GM23338 (cell line): ENCODE data around the gene ZBTB22. TPM values are rescaled to one million over a fixed set of nuclear protein-coding genes. Genes with fewer than 3 reads are reported as not detected.

Experiments used
- ATAC-seq: fragments of 200-7000 bp; cut with Tn5 transposase; 3 replicates; pipeline ENCODE4 v1.9.1; 2020
- DNase-seq: peaks from one replicate; pipeline ENCODE4 v3.0.0-alpha.2; 2015; ENCODE audit warnings: low spot score
- H2AFZ ChIP-seq: fragments of 200-600 bp; sonication (generic); 2 replicates; pipeline ENCODE4 v1.8.0; 2016; ENCODE audit warnings: antibody characterized with exemption, mild to moderate bottlenecking, moderate library complexity
- H3F3A ChIP-seq: fragments of 200-600 bp; sonication (generic); replicated peaks from 2 replicates; pipeline ENCODE4 v1.8.0; 2017; ENCODE audit warnings: antibody characterized with exemption, mixed run types, low read depth
- H3K27ac ChIP-seq: fragments of 200-600 bp; sonication (generic); 2 replicates; pipeline ENCODE4 v1.6.1; 2016; ENCODE audit warnings: low read depth
- H3K27me3 ChIP-seq: fragments of 200-600 bp; sonication (generic); 2 replicates; pipeline ENCODE4 v1.8.0; 2016; ENCODE audit warnings: mild to moderate bottlenecking, mixed run types, moderate library complexity; ENCODE audit not compliant: insufficient read depth
- H3K36me3 ChIP-seq: fragments of 200-600 bp; sonication (generic); 2 replicates; pipeline ENCODE4 v1.8.0; 2016; ENCODE audit warnings: mild to moderate bottlenecking; ENCODE audit not compliant: insufficient read depth
- H3K4me1 ChIP-seq: fragments of 200-600 bp; sonication (generic); 2 replicates; pipeline ENCODE4 v1.8.0; 2016; ENCODE audit warnings: mild to moderate bottlenecking, moderate library complexity; ENCODE audit not compliant: insufficient read depth
- H3K4me2 ChIP-seq: fragments of 200-600 bp; sonication (generic); 2 replicates; pipeline ENCODE4 v1.7.1; 2017; ENCODE audit warnings: mixed run types
- H3K4me3 ChIP-seq: fragments of 200-600 bp; sonication (generic); 2 replicates; pipeline ENCODE4 v1.6.1; 2016; ENCODE audit warnings: mixed run types
- H3K79me2 ChIP-seq: fragments of 200-600 bp; sonication (generic); replicated peaks from 2 replicates; pipeline ENCODE4 v1.8.0; 2017; ENCODE audit warnings: mild to moderate bottlenecking; ENCODE audit not compliant: insufficient read depth
- H3K9me2 ChIP-seq: fragments of 200-600 bp; sonication (generic); 2 replicates; pipeline ENCODE4 v1.8.0; 2017; ENCODE audit not compliant: insufficient read depth
- H4K20me1 ChIP-seq: fragments of 200-600 bp; sonication (generic); replicated peaks from 2 replicates; pipeline ENCODE4 v1.8.0; 2017; ENCODE audit warnings: mild to moderate bottlenecking; ENCODE audit not compliant: insufficient read depth
- H3K27ac Mint-ChIP-seq: 2 replicates; pipeline ENCODE4 v1.8.0; 2020; ENCODE audit warnings: inconsistent platforms, mild to moderate bottlenecking, moderate library complexity, mixed read lengths
- H3K27me3 Mint-ChIP-seq: 3 replicates; pipeline ENCODE4 v1.8.0; 2022; ENCODE audit warnings: low read depth, mild to moderate bottlenecking, moderate library complexity, mixed read lengths, inconsistent platforms; ENCODE audit not compliant: insufficient read depth, poor library complexity
- H3K36me3 Mint-ChIP-seq: 3 replicates; pipeline ENCODE4 v1.8.0; 2021; ENCODE audit warnings: low read depth, mild to moderate bottlenecking, inconsistent platforms, moderate library complexity, mixed read lengths
- H3K4me1 Mint-ChIP-seq: 3 replicates; pipeline ENCODE4 v1.8.0; 2020; ENCODE audit warnings: mild to moderate bottlenecking, inconsistent platforms, mixed read lengths
- H3K4me3 Mint-ChIP-seq: 3 replicates; pipeline ENCODE4 v1.8.0; 2021; ENCODE audit warnings: moderate library complexity, mild to moderate bottlenecking, inconsistent platforms, mixed read lengths
- H3K9me3 Mint-ChIP-seq: 3 replicates; pipeline ENCODE4 v1.8.0; 2020; ENCODE audit warnings: moderate library complexity, mild to moderate bottlenecking, inconsistent platforms, mixed read lengths
- CREB1 ChIP-seq: fragments of 250-450 bp; sonication (Bioruptor Pico); IDR thresholded peaks from 2 replicates; pipeline ENCODE4 v1.5.0; 2020; ENCODE audit warnings: low read depth, mild to moderate bottlenecking, moderate library complexity
- CTCF ChIP-seq, 2 experiments: fragments of 200-600 bp in 1 of 2; sonication (generic) in 1 of 2; conservative IDR thresholded peaks; 2 replicates each; pipeline versions ENCODE4 v1.5.1 to v1.6.1; 2016 to 2017; ENCODE audit warnings: antibody characterized with exemption in 2 of 2, low read depth in 2 of 2, mild to moderate bottlenecking in 2 of 2, moderate library complexity in 1 of 2
- ETS1 ChIP-seq: IDR thresholded peaks from 2 replicates; pipeline ENCODE4 v1.6.1; 2016; ENCODE audit warnings: antibody characterized with exemption
- EZH2phosphoT487 ChIP-seq: fragments of 200-600 bp; sonication (generic); IDR thresholded peaks from one replicate; pipeline ENCODE4 v1.8.1; 2018; ENCODE audit warnings: antibody characterized with exemption; ENCODE audit not compliant: unreplicated experiment
- POLR2AphosphoS5 ChIP-seq: IDR thresholded peaks from 2 replicates; pipeline ENCODE4 v1.6.1; 2016; ENCODE audit warnings: antibody characterized with exemption, low read depth
- STAT1 ChIP-seq: IDR thresholded peaks from one replicate; pipeline ENCODE4 v1.6.1; 2016; ENCODE audit warnings: antibody characterized with exemption; ENCODE audit not compliant: unreplicated experiment
- ZNF462 ChIP-seq: fragments of 250-450 bp; sonication (Bioruptor Pico); IDR thresholded peaks from 2 replicates; pipeline ENCODE4 v1.5.0; 2020; ENCODE audit warnings: mild to moderate bottlenecking, moderate library complexity
- polyA plus RNA-seq: library from polyadenylated mRNA; unstranded; fragments of >200 nt; fragmentation: Nextera tagmentation; extraction: Ambion mirVana; gene quantifications from 2 replicates; pipeline ENCODE4 v1.2.1, GENCODE V29; 2016
- total RNA-seq: library from RNA; depleted of rRNA; stranded (reverse); fragments of >200 nt; shearing (Covaris generic); gene quantifications from 2 replicates; pipeline ENCODE4 v1.2.3, GENCODE V29; 2014

The ZBTB22 gene
- total and polyA plus RNA-seq, 2 experiments from 2014 or later = 3.9 to 7.7 TPM

- DNase-seq = peak; percentile 46
- Histone ChIP-seq H3F3A (peaks cover 65% of the 10 kb centered on the region), H3K9me2 (no peaks in the 10 kb centered on the region), H3K27ac (peak overlapping the region; percentile 96), H3K36me3 (peaks cover 37% of the 10 kb centered on the region), H3K4me3 (peak overlapping the region; percentile 99), H3K27me3 (no peaks in the 10 kb centered on the region), H3K4me2 (peak overlapping the region; percentile 100), H2AFZ (no peak overlapping the region), H3K4me1 (peaks cover 47% of the 10 kb centered on the region), H4K20me1 (peaks cover 38% of the 10 kb centered on the region), H3K79me2 (peaks cover 31% of the 10 kb centered on the region)
- TF ChIP-seq POLR2AphosphoS5 (no peak), CTCF (conservative IDR thresholded peaks at IDR 0.05; ENCODE audit: low read depth in 2 of 2) (peak in 1 of 2 experiments; percentile 38; a peak in 2 of 4 replicates), EZH2phosphoT487 (no peak)
- peaks cover 23% of the 10 kb centered on the region for H3K27me3 Mint-ChIP-seq
- H3K4me1 Mint-ChIP-seq = peaks cover 40% of the 10 kb centered on the region
- H3K36me3 Mint-ChIP-seq = peaks cover 83% of the 10 kb centered on the region
- peak overlapping the region; percentile 96 for H3K27ac Mint-ChIP-seq
- H3K9me3 Mint-ChIP-seq = no peaks in the 10 kb centered on the region
- ATAC-seq = peak; percentile 11
- peak overlapping the region; percentile 82 for H3K4me3 Mint-ChIP-seq
These were observed 39.7 kb downstream of the ZBTB22 start for GRCh38 chr6:33277663-33278391.

GRCh38 chr6:33276864-33277662 is 40.5 kb downstream of the ZBTB22 start, which contains the start of gene B3GALT4:
Gene B3GALT4, plus strand, starts transcription at chr6:33277123. Its CDS starts 297 bp downstream, at chr6:33277420.
- H2AFZ ChIP-seq = no peak within 1 kb of the TSS
- Mint-ChIP-seq H3K4me3 (peak within 1 kb of the TSS; percentile 97), H3K4me1 (peaks cover 40% of the 10 kb centered on the region), H3K36me3 (peaks cover 85% of the 10 kb centered on the region), H3K9me3 (no peaks in the 10 kb centered on the region; the same call in 2 of the 3 replicates), H3K27me3 (peaks cover 29% of the 10 kb centered on the region), H3K27ac (peak within 1 kb of the TSS; percentile 96)
- H3K27me3 ChIP-seq = no peaks in the 10 kb centered on the region
- H3K9me2 ChIP-seq = no peaks in the 10 kb centered on the region
- peak within 1 kb of the TSS; percentile 100 for H3K4me2 ChIP-seq
- DNase-seq (peak; percentile 92), ATAC-seq (peak; percentile 70)
- peaks cover 48% of the 10 kb centered on the region for H3K4me1 ChIP-seq
- H3K4me3 ChIP-seq = peak within 1 kb of the TSS; percentile 99
- H3K27ac ChIP-seq = peak within 1 kb of the TSS; percentile 96
- H3F3A ChIP-seq = peaks cover 72% of the 10 kb centered on the region
- peaks cover 39% of the 10 kb centered on the region for H3K79me2 ChIP-seq
- peaks cover 42% of the 10 kb centered on the region for H3K36me3 ChIP-seq
- H4K20me1 ChIP-seq = peaks cover 44% of the 10 kb centered on the region
- TF ChIP-seq CREB1 (CRISPR knock-in tag) (peak; percentile 70), ETS1 (no peak), STAT1 (no peak), CTCF (conservative IDR thresholded peaks at IDR 0.05; ENCODE audit: low read depth in 2 of 2) (peak; percentile 20 to 38), ZNF462 (CRISPR knock-in tag) (no peak)
